ENCODE data around the gene C4orf36. TPM values are rescaled to one million over a fixed set of nuclear protein-coding genes. Genes with fewer than 3 reads are reported as not detected.

The C4orf36 gene
- total and polyA plus RNA-seq, 2 of the 8 experiments (the other 6 are each of a cell fraction or from before 2014, with no cell fraction given) = 1.2 to 1.5 TPM

- TF ChIP-seq, protein P1, sequence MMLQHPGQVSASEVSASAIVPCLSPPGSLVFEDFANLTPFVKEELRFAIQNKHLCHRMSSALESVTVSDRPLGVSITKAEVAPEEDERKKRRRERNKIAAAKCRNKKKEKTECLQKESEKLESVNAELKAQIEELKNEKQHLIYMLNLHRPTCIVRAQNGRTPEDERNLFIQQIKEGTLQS (IDR thresholded peaks at IDR 0.05; ENCODE audit: insufficient read depth, low read depth, low read length) = 0 out of 2 replicates have a peak, but pooled peaks have one; percentile 34
- no peak for TF ChIP-seq SP1 (IDR thresholded peaks at IDR 0.05; ENCODE audit: low read depth, low read length)
- TF ChIP-seq ZNF274 (IDR thresholded peaks at IDR 0.05; ENCODE audit: borderline replicate concordance, extremely low read depth, low read length) = no peak
- peak; percentile 80; the same call in 1 of the 2 replicates for TF ChIP-seq RBBP5 (IDR thresholded peaks at IDR 0.05; ENCODE audit: borderline replicate concordance, low read depth, low read length)
- TF ChIP-seq EP300 (IDR thresholded peaks at IDR 0.05; ENCODE audit: borderline replicate concordance in 1 of 2, low read depth in 2 of 2, low read length in 2 of 2) = no peak; a peak in 1 of 3 replicates
- TF ChIP-seq RFX5 (IDR thresholded peaks at IDR 0.05; ENCODE audit: borderline replicate concordance, low read depth, low read length) = no peak
- peak; percentile 97 for TF ChIP-seq TAF7 (optimal IDR thresholded peaks at IDR 0.05; ENCODE audit: borderline replicate concordance, low read depth, low read length)
- TF ChIP-seq TBP (IDR thresholded peaks at IDR 0.05; ENCODE audit: low read depth, low read length) = peak; percentile 76; the same call in 1 of the 2 replicates
- TF ChIP-seq TEAD4 (IDR thresholded peaks at IDR 0.05; ENCODE audit: low read depth, low read length) = peak; percentile 81; the same call in 1 of the 2 replicates
- TF ChIP-seq SIX5 (IDR thresholded peaks at IDR 0.05; ENCODE audit: low read depth, low read length) = no peak
- TF ChIP-seq ASH2L (IDR thresholded peaks at IDR 0.05; ENCODE audit: low read length) = peak; percentile 30
- TF ChIP-seq GTF2F1 (IDR thresholded peaks at IDR 0.05; ENCODE audit: borderline replicate concordance, low read depth, low read length) = peak; percentile 76; the same call in 1 of the 2 replicates
- 0 out of 2 replicates have a peak, but pooled peaks have one; percentile 45 for TF ChIP-seq GABPA (IDR thresholded peaks at IDR 0.05; ENCODE audit: borderline replicate concordance, insufficient read depth, low read length)
- no peak for TF ChIP-seq RNF2 (IDR thresholded peaks at IDR 0.05; ENCODE audit: borderline replicate concordance, low read depth, low read length, missing control alignments, poor library complexity, severe bottlenecking)
- no peak for TF ChIP-seq RXRA (IDR thresholded peaks at IDR 0.05; ENCODE audit: insufficient read depth, low read depth, low read length)
- no peak for TF ChIP-seq BRCA1 (IDR thresholded peaks at IDR 0.05; ENCODE audit: low read depth, low read length)
- no peak for TF ChIP-seq SP2 (IDR thresholded peaks at IDR 0.05; ENCODE audit: low read length)
- no peak for TF ChIP-seq SIRT6 (IDR thresholded peaks at IDR 0.05; ENCODE audit: low read length)
Observed at GRCh38 chr4:86934771-86935565, 42.7 kb upstream of the C4orf36 start, which contains the start of gene AFF1 (continued).

Data from H1 (cell line).